Smooth muscle cell (in vitro differentiated cells): ENCODE measurements around the gene PHACTR1. TPM values are rescaled to one million over a fixed set of nuclear protein-coding genes. Genes with fewer than 3 reads are reported as not detected.
"Not testable (repeated sequence)": the region's sequence is repeated elsewhere in the genome, so short reads cannot be mapped to it uniquely, and the experiment has no call there.

ENCODE experiments used
- DNase-seq: peaks from one replicate; lab custom pipeline; 2025; ENCODE audit not compliant: unreplicated experiment; lab: John Stamatoyannopoulos, UW
- H2AFZ ChIP-seq: fragments of 200-600 bp; sonication (generic); 2 replicates; pipeline ENCODE4 v1.6.0; 2016; ENCODE audit warnings: antibody characterized with exemption, low read depth, mild to moderate bottlenecking
- H3F3A ChIP-seq: fragments of 200-600 bp; sonication (generic); 2 replicates; pipeline ENCODE4 v1.6.0; 2017; ENCODE audit warnings: antibody characterized with exemption, low read depth
- H3K27ac ChIP-seq: fragments of 200-600 bp; sonication (generic); 2 replicates; pipeline ENCODE4 v1.5.1; 2016; ENCODE audit warnings: low read depth, mild to moderate bottlenecking
- H3K27me3 ChIP-seq: fragments of 200-600 bp; sonication (generic); 2 replicates; pipeline ENCODE4 v1.6.1; 2016; ENCODE audit warnings: low read depth, mild to moderate bottlenecking
- H3K36me3 ChIP-seq: fragments of 200-600 bp; sonication (generic); 2 replicates; pipeline ENCODE4 v1.5.1; 2016; ENCODE audit warnings: low read depth
- H3K4me1 ChIP-seq: fragments of 200-600 bp; sonication (generic); 2 replicates; pipeline ENCODE4 v1.5.1; 2016; ENCODE audit warnings: low read depth
- H3K4me2 ChIP-seq: fragments of 200-600 bp; sonication (generic); 2 replicates; pipeline ENCODE4 v1.6.0; 2016; ENCODE audit warnings: mild to moderate bottlenecking
- H3K4me3 ChIP-seq: fragments of 200-600 bp; sonication (generic); 2 replicates; pipeline ENCODE4 v1.5.1; 2016; ENCODE audit warnings: mild to moderate bottlenecking
- H3K79me2 ChIP-seq: fragments of 200-600 bp; sonication (generic); 2 replicates; pipeline ENCODE4 v1.6.0; 2016; ENCODE audit warnings: low read depth, mild to moderate bottlenecking
- H3K9ac ChIP-seq: fragments of 200-600 bp; sonication (generic); 2 replicates; pipeline ENCODE4 v1.6.0; 2016; ENCODE audit warnings: low read depth
- H3K9me3 ChIP-seq: fragments of 200-600 bp; sonication (generic); replicated peaks from 2 replicates; pipeline ENCODE4 v1.5.1; 2016; ENCODE audit warnings: low read depth
- H4K20me1 ChIP-seq: fragments of 200-600 bp; sonication (generic); 2 replicates; pipeline ENCODE4 v1.6.0; 2016; ENCODE audit warnings: low read depth
- CTCF ChIP-seq: fragments of 200-600 bp; sonication (generic); IDR thresholded peaks from 2 replicates; pipeline ENCODE4 v1.5.1; 2017; ENCODE audit warnings: borderline replicate concordance, mild to moderate bottlenecking, antibody characterized with exemption; ENCODE audit not compliant: insufficient read depth, poor library complexity, severe bottlenecking
- WGBS: methylation state at CpG from one replicate; pipeline ENCODE4 v1.1.7; 2016; ENCODE audit warnings: low lambda C conversion rate; 5-methylcytosine and 5-hydroxymethylcytosine counted together
- polyA plus RNA-seq: library from polyadenylated mRNA; unstranded; fragments of >200 nt; fragmentation: Nextera tagmentation; extraction: Ambion mirVana; gene quantifications from 2 replicates; pipeline ENCODE4 v1.2.1, GENCODE V29; 2016
- total RNA-seq: library from RNA; depleted of rRNA; stranded (reverse); fragments of >200 nt; gene quantifications from 2 replicates; pipeline ENCODE4 v1.2.3, GENCODE V29; 2014

The PHACTR1 gene
- total and polyA plus RNA-seq, 2 experiments from 2014 or later = 0.09 to 0.67 TPM

- Histone ChIP-seq H3K36me3 (peaks cover 16% of the 10 kb centered on the region), H3K9ac (no peak overlapping the region)
- no peak for TF ChIP-seq CTCF
Observed at GRCh38 chr6:13314806-13315205, 598.2 kb downstream of the PHACTR1 start.

GRCh38 chr6:13315896-13316295 is 599.3 kb downstream of the PHACTR1 start:
- DNase-seq = no peak
- Histone ChIP-seq H3K79me2 (no peaks in the 10 kb centered on the region), H2AFZ (no peak overlapping the region), H3K27me3 (no peaks in the 10 kb centered on the region), H3K4me1 (no peaks in the 10 kb centered on the region), H3K9me3 (no peaks in the 10 kb centered on the region), H3K4me2 (no peak overlapping the region), H3K36me3 (peaks cover 27% of the 10 kb centered on the region), H3K4me3 (no peak overlapping the region), H3K27ac (no peak overlapping the region), H3F3A (no peaks in the 10 kb centered on the region), H4K20me1 (no peaks in the 10 kb centered on the region), H3K9ac (no peak overlapping the region)
- TF ChIP-seq CTCF = no peak
- 98% methylated on average over 5 of the region's 5 CpGs for WGBS

More at GRCh38 chr6:13314806-13315205, 598.2 kb downstream of the PHACTR1 start:
- H2AFZ ChIP-seq = no peak overlapping the region
- no peaks in the 10 kb centered on the region for H3F3A ChIP-seq
- DNase-seq = no peak
- H4K20me1 ChIP-seq = no peaks in the 10 kb centered on the region
- H3K4me1 ChIP-seq = no peaks in the 10 kb centered on the region
- no peaks in the 10 kb centered on the region for H3K79me2 ChIP-seq
- no peak overlapping the region for H3K27ac ChIP-seq
- H3K27me3 ChIP-seq = no peaks in the 10 kb centered on the region
- H3K4me3 ChIP-seq = no peak overlapping the region
- no peak overlapping the region for H3K4me2 ChIP-seq
- no peaks in the 10 kb centered on the region for H3K9me3 ChIP-seq

GRCh38 chr6:13318821-13319220 is 602.3 kb downstream of the PHACTR1 start:
- no peak for DNase-seq
- Histone ChIP-seq H4K20me1 (no peaks in the 10 kb centered on the region), H3K79me2 (no peaks in the 10 kb centered on the region), H3K27me3 (no peaks in the 10 kb centered on the region), H3F3A (no peaks in the 10 kb centered on the region), H2AFZ (no peak overlapping the region), H3K9ac (no peak overlapping the region), H3K27ac (no peak overlapping the region), H3K9me3 (no peaks in the 10 kb centered on the region), H3K4me2 (no peak overlapping the region), H3K36me3 (peaks cover 38% of the 10 kb centered on the region), H3K4me1 (no peaks in the 10 kb centered on the region), H3K4me3 (no peak overlapping the region)
- TF ChIP-seq CTCF = no peak
- 97% methylated on average over 2 of the region's 2 CpGs for WGBS

GRCh38 chr6:13319891-13320564 is 603.5 kb downstream of the PHACTR1 start:
- WGBS = 96% methylated on average over 5 of the region's 5 CpGs
- no peak overlapping the region for H3K4me3 ChIP-seq
- H4K20me1 ChIP-seq = no peaks in the 10 kb centered on the region
- H3K4me1 ChIP-seq = no peaks in the 10 kb centered on the region
- no peak for DNase-seq
- no peak overlapping the region for H3K4me2 ChIP-seq
- H3K9ac ChIP-seq = no peak overlapping the region
- no peaks in the 10 kb centered on the region for H3K9me3 ChIP-seq
- no peak overlapping the region for H2AFZ ChIP-seq
- no peaks in the 10 kb centered on the region for H3F3A ChIP-seq
- no peaks in the 10 kb centered on the region for H3K79me2 ChIP-seq
- H3K36me3 ChIP-seq = peaks cover 38% of the 10 kb centered on the region
- no peak for TF ChIP-seq CTCF
- no peak overlapping the region for H3K27ac ChIP-seq
- H3K27me3 ChIP-seq = no peaks in the 10 kb centered on the region

- not testable (repeated sequence) for H2AFZ ChIP-seq, H3K9ac ChIP-seq, H3K9me3 ChIP-seq, H3K4me2 ChIP-seq, H3K27me3 ChIP-seq, H3F3A ChIP-seq, H4K20me1 ChIP-seq, H3K36me3 ChIP-seq, DNase-seq, H3K4me3 ChIP-seq, H3K27ac ChIP-seq
- peaks cover 10% of the 10 kb centered on the region for H3K4me1 ChIP-seq
- WGBS = 72% methylated on average over 3 of the region's 3 CpGs
- peaks cover 13% of the 10 kb centered on the region for H3K79me2 ChIP-seq
Observed at GRCh38 chr6:13326031-13326586, 609.5 kb downstream of the PHACTR1 start.
